ENCODE data around the gene CHCHD5. TPM values are rescaled to one million over a fixed set of nuclear protein-coding genes. Genes with fewer than 3 reads are reported as not detected.
"Not testable (repeated sequence)": the region's sequence is repeated elsewhere in the genome, so short reads cannot be mapped to it uniquely, and the experiment has no call there.

The CHCHD5 gene
- total RNA-seq, 4 donors from 2014 or later = 16.6 to 31.2 (median 18.4) TPM

- Histone ChIP-seq H3K4me1 (no peaks in the 10 kb centered on the region), H3K36me3 (no peaks in the 10 kb centered on the region), H3K27ac (no peak overlapping the region), H3K27me3 (no peaks in the 10 kb centered on the region), H3K4me3 (no peak overlapping the region), H3K9me3 (no peaks in the 10 kb centered on the region)
- intact Hi-C loops (cut with DNase I) = loop anchor here (10.0 kb wide), 1 partner anchor 339 kb away; no protein-coding TSS in a partner anchor
- no peak for DNase-seq
- no peak for TF ChIP-seq CTCF (IDR thresholded peaks at IDR 0.05)
- TF ChIP-seq POLR2A (IDR thresholded peaks at IDR 0.05) = no peak
- WGBS, 2 donors = 78 to 96% methylated on average over 5 of the region's 5 CpGs
Observed at GRCh38 chr2:112605926-112606325, 21.5 kb downstream of the CHCHD5 start.

GRCh38 chr2:112606547-112606946 is 22.1 kb downstream of the CHCHD5 start:
- Histone ChIP-seq H3K4me3 (no peak overlapping the region), H3K27me3 (no peaks in the 10 kb centered on the region), H3K36me3 (no peaks in the 10 kb centered on the region), H3K9me3 (no peaks in the 10 kb centered on the region), H3K27ac (no peak overlapping the region), H3K4me1 (no peaks in the 10 kb centered on the region)
- intact Hi-C loops (cut with DNase I) = loop anchor here (10.0 kb wide), 1 partner anchor 338 kb away; no protein-coding TSS in a partner anchor
- TF ChIP-seq CTCF (IDR thresholded peaks at IDR 0.05) (no peak), POLR2A (IDR thresholded peaks at IDR 0.05) (no peak)
- 54 to 94% methylated on average over 2 to 4 of the region's 4 CpGs for WGBS, 2 donors
- no peak for DNase-seq

DNA sequence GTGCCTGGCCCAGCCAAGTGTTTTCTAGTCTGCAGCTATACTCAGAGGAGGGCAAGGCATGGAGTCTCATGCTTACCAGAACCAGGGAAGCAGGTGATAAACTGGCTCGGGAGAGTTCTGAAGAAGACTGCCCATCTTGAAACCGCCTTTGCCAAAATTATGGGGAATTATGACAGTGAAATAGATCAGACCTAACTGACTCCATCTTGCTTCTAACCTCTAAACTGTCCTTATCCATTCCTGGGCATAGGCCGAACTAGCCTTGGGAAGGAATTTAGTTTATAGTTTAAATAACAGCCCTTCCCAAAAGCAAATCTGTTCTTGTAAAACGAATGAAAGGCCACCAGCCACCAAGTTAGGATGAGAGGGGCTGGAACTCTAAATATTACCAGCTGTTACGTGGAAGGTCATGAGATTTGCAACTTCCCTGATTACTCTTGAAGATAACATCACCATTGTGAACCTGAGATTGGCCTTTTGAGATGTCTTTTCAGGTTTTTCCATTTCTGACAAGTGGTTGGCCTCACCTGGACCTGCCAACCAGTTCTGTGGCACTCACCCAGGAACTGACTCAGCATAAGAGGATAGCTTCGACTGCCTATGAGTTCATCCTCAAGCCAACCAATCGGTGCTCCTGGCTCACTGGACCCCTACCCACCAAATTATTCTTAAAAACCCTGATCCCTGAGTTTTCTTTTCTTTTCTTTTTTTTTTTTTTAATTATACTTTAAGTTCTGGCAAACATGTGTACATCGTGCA is 23.4 kb downstream of the CHCHD5 start:
- TF ChIP-seq POLR2A (IDR thresholded peaks at IDR 0.05) = no peak
- no peak for TF ChIP-seq CTCF (IDR thresholded peaks at IDR 0.05)
- H3K27me3 ChIP-seq = no peaks in the 10 kb centered on the region
- H3K4me1 ChIP-seq = no peaks in the 10 kb centered on the region
- no peaks in the 10 kb centered on the region for H3K9me3 ChIP-seq
- 76 to 78% methylated on average over 8 of the region's 8 CpGs for WGBS, 2 donors
- H3K4me3 ChIP-seq = no peak overlapping the region
- DNase-seq = no peak
- H3K27ac ChIP-seq = no peak overlapping the region
- H3K36me3 ChIP-seq = no peaks in the 10 kb centered on the region
- intact Hi-C loops (cut with DNase I) = loop anchor here (10.0 kb wide), 1 partner anchor 337 kb away; no protein-coding TSS in a partner anchor

GRCh38 chr2:112609320-112609719 is 24.9 kb downstream of the CHCHD5 start:
- not testable (repeated sequence) for H3K36me3 ChIP-seq, DNase-seq, H3K27ac ChIP-seq, H3K4me1 ChIP-seq, H3K4me3 ChIP-seq, H3K27me3 ChIP-seq, H3K9me3 ChIP-seq
- intact Hi-C loops (cut with DNase I) = loop anchor here (10.0 kb wide), 1 partner anchor 335 kb away; no protein-coding TSS in a partner anchor
- 89 to 97% methylated on average over 4 of the region's 4 CpGs for WGBS, 2 donors

DNA sequence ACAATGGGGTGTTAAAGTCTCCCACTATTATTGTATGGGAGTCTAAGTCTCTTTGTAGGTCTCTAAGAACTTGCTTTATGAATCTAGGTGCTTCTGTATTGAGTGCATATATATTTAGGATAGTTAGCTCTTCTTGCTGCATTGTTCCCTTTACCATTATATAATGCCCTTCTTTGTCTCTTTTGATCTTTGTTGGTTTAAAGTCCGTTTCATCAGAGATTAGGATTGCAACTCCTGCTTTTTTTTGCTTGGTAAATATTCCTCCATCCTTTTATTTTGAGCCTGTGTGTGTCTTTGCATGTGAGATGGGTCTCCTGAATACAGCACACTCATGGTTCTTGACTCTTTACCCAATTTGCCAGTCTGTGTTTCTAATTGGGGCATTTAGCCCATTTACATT is 27.9 kb downstream of the CHCHD5 start:
- DNase-seq; intact Hi-C loops (cut with DNase I); H3K27ac ChIP-seq; H3K9me3 ChIP-seq; H3K4me3 ChIP-seq; H3K27me3 ChIP-seq; H3K36me3 ChIP-seq; H3K4me1 ChIP-seq: not testable (repeated sequence)
- 39 to 54% methylated on average over 1 of the region's 1 CpG for WGBS, 2 donors

DNA sequence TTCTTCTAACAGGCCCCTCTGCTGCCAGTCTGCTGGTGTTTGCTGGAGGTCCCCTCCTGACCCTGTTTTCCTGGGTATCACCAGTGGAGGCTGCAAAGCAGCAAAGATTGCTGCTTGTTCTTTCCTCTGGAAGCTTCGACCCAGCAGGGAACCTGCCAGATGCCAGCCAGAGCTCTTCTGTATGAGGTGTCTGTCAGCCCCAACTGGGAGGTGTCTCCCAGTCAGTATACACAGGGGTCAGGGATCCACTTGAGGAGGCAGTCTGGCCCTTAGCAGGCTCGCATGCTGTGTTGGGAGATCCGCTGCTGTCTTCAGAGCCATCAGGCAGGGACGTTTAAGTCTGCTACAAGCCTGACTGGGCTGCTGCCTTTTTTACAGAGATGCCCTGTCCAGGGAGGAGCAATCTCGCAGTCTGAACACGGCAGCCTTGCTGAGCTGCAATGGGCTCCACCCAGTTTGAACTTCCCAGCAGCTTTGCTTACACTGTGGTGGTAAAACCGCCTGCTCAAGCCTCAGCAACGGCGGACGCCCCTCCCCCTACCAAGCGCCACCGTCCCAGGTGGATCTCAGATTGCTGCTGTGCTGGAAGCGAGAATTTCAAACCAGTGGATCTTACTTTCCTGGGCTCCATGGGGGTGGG is 29.9 kb downstream of the CHCHD5 start:
- 0 to 79% methylated on average over 1 to 9 of the region's 13 CpGs for WGBS, 2 donors
- TF ChIP-seq CTCF (IDR thresholded peaks at IDR 0.05) (no peak), POLR2A (IDR thresholded peaks at IDR 0.05) (no peak)
- no peak overlapping the region for H3K27ac ChIP-seq
- H3K9me3 ChIP-seq = no peaks in the 10 kb centered on the region
- H3K4me1 ChIP-seq = no peaks in the 10 kb centered on the region
- intact Hi-C loops (cut with DNase I) = no loop called here
- H3K36me3 ChIP-seq = no peaks in the 10 kb centered on the region
- no peak for DNase-seq
- no peaks in the 10 kb centered on the region for H3K27me3 ChIP-seq
- H3K4me3 ChIP-seq = no peak overlapping the region
